Osteoblast (primary cell): ENCODE results near the gene SLC4A8. TPM values are rescaled to one million over a fixed set of nuclear protein-coding genes. Genes with fewer than 3 reads are reported as not detected.
A peak's percentile ranks its signal among the peaks of the same experiment; 100 is the strongest.

Experiments used
- DNase-seq: peaks from one replicate; pipeline ENCODE4 v3.0.0; 2011; ENCODE audit warnings: low spot score, mixed read lengths; ENCODE audit not compliant: insufficient read length; ENCODE audit errors: missing footprints
- H2AFZ ChIP-seq: 2 replicates; pipeline ENCODE4 v1.6.0; 2011; ENCODE audit warnings: mild to moderate bottlenecking, low read length
- H3K27ac ChIP-seq: 2 replicates; pipeline ENCODE4 v1.5.1; 2011; ENCODE audit warnings: mild to moderate bottlenecking, low read depth, low read length, moderate library complexity
- H3K27me3 ChIP-seq: 2 replicates; pipeline ENCODE4 v1.6.0; 2012; ENCODE audit warnings: mild to moderate bottlenecking, control low read depth, inconsistent platforms, low read length, moderate library complexity; ENCODE audit not compliant: insufficient read depth
- H3K36me3 ChIP-seq: 2 replicates; pipeline ENCODE4 v1.5.1; 2011; ENCODE audit warnings: mild to moderate bottlenecking, low read length, control low read depth, moderate library complexity; ENCODE audit not compliant: insufficient read depth
- H3K4me1 ChIP-seq: 2 replicates; pipeline ENCODE4 v1.5.1; 2011; ENCODE audit warnings: mild to moderate bottlenecking, low read length, control low read depth, moderate library complexity; ENCODE audit not compliant: insufficient read depth
- H3K4me2 ChIP-seq: 2 replicates; pipeline ENCODE4 v1.6.0; 2011; ENCODE audit warnings: mild to moderate bottlenecking, low read length; ENCODE audit not compliant: insufficient read depth
- H3K4me3 ChIP-seq: fragments of 200-600 bp; sonication (generic); 3 replicates; pipeline ENCODE4 v1.5.1; 2012; ENCODE audit warnings: mild to moderate bottlenecking, low read length, inconsistent platforms; ENCODE audit not compliant: insufficient read depth
- H3K79me2 ChIP-seq: 2 replicates; pipeline ENCODE4 v1.6.0; 2012; ENCODE audit warnings: mild to moderate bottlenecking, low read length, control low read depth, inconsistent platforms; ENCODE audit not compliant: insufficient read depth
- H3K9me3 ChIP-seq: 2 replicates; pipeline ENCODE4 v1.5.1; 2011; ENCODE audit warnings: low read depth, low read length, control low read depth
- H4K20me1 ChIP-seq: 2 replicates; pipeline ENCODE4 v1.6.0; 2012; ENCODE audit warnings: mild to moderate bottlenecking, low read length, control low read depth; ENCODE audit not compliant: insufficient read depth
- CTCF ChIP-seq: IDR thresholded peaks from 2 replicates; pipeline ENCODE4 v1.5.1; 2011; ENCODE audit warnings: mild to moderate bottlenecking, low read depth, low read length, moderate library complexity; ENCODE audit errors: extremely low read depth
- total RNA-seq: library from RNA; depleted of rRNA; stranded (reverse); fragments of >200 nt; gene quantifications from 2 replicates; pipeline ENCODE4 v1.2.3, GENCODE V29; 2012

SLC4A8 gene
- total RNA-seq, 1 donor: 2.9 TPM

- Histone ChIP-seq H3K79me2 (no peaks in the 10 kb centered on the region), H3K27ac (no peak overlapping the region), H3K4me2 (peak overlapping the region; percentile 86), H3K4me1 (peaks cover 34% of the 10 kb centered on the region), H2AFZ (peak overlapping the region; percentile 80), H3K36me3 (no peaks in the 10 kb centered on the region), H3K27me3 (no peaks in the 10 kb centered on the region), H3K4me3 (no peak overlapping the region), H4K20me1 (no peaks in the 10 kb centered on the region), H3K9me3 (no peaks in the 10 kb centered on the region)
- no peak for TF ChIP-seq CTCF
- DNase-seq: peak; percentile 53
Measured at GRCh38 chr12:51390457-51390856, 34.2 kb upstream of the SLC4A8 start.

GRCh38 chr12:51390891-51391282, 33.7 kb upstream of the SLC4A8 start:
- Histone ChIP-seq H3K9me3 (no peaks in the 10 kb centered on the region), H4K20me1 (no peaks in the 10 kb centered on the region), H3K27me3 (no peaks in the 10 kb centered on the region), H3K4me2 (peak overlapping the region; percentile 86), H2AFZ (peak overlapping the region; percentile 80), H3K36me3 (no peaks in the 10 kb centered on the region), H3K79me2 (no peaks in the 10 kb centered on the region), H3K4me1 (peaks cover 34% of the 10 kb centered on the region), H3K27ac (no peak overlapping the region), H3K4me3 (peak overlapping the region; percentile 73)
- TF ChIP-seq CTCF: no peak
- peak; percentile 65 for DNase-seq

- peak within 1 kb of the TSS; percentile 81 for H2AFZ ChIP-seq
- H3K36me3 ChIP-seq: no peaks in the 10 kb centered on the region
- no peaks in the 10 kb centered on the region for H3K27me3 ChIP-seq
- no peak within 1 kb of the TSS for H3K27ac ChIP-seq
- H3K9me3 ChIP-seq: no peaks in the 10 kb centered on the region
- H3K79me2 ChIP-seq: no peaks in the 10 kb centered on the region
- no peak for TF ChIP-seq CTCF
- peak; percentile 83 for DNase-seq
- H3K4me3 ChIP-seq: peak within 1 kb of the TSS; percentile 73
- peak within 1 kb of the TSS; percentile 86 for H3K4me2 ChIP-seq
- peaks cover 34% of the 10 kb centered on the region for H3K4me1 ChIP-seq
- no peaks in the 10 kb centered on the region for H4K20me1 ChIP-seq
Measured at GRCh38 chr12:51391283-51392123, 33.1 kb upstream of the SLC4A8 start, which contains the start of gene GALNT6. Gene GALNT6 (minus strand): TSS chr12:51391406. CDS start chr12:51379781, 11,625 bp downstream.

GRCh38 chr12:51392556-51393237, 31.9 kb upstream of the SLC4A8 start:
- Histone ChIP-seq H3K36me3 (no peaks in the 10 kb centered on the region), H3K27ac (no peak overlapping the region), H3K79me2 (no peaks in the 10 kb centered on the region), H3K4me1 (peaks cover 33% of the 10 kb centered on the region), H3K9me3 (no peaks in the 10 kb centered on the region), H3K4me2 (peak overlapping the region; percentile 86), H4K20me1 (no peaks in the 10 kb centered on the region), H3K27me3 (no peaks in the 10 kb centered on the region), H2AFZ (peak overlapping the region; percentile 32), H3K4me3 (peak overlapping the region; percentile 16)
- no peak for DNase-seq
- TF ChIP-seq CTCF: no peak
